Measurements from ENCODE around the gene GAB3. TPM values are rescaled to one million over a fixed set of nuclear protein-coding genes. Genes with fewer than 3 reads are reported as not detected.

GAB3 gene
- total and polyA plus RNA-seq, 2 donors (not counting 3 experiments of a cell fraction or from before 2014, with no cell fraction given), result 6.0 to 6.2 TPM

GRCh38 chrX:154658187-154658586 lies 92.7 kb downstream of the GAB3 start:
- DNase-seq (ENCODE audit: low read depth, low spot score) (no peak), FAIRE-seq (no peak)
- Histone ChIP-seq H3K79me2 (ENCODE audit: control insufficient read depth, insufficient read depth, low read length) (no peaks in the 10 kb centered on the region), H3K36me3 (ENCODE audit: control insufficient read depth in 2 of 2, extremely low read depth in 1 of 2, insufficient read depth in 2 of 2, low read length in 2 of 2) (no peaks in the 10 kb centered on the region), H3K4me1 (ENCODE audit: control insufficient read depth, extremely low read depth, insufficient read depth, low read length) (no peaks in the 10 kb centered on the region), H3K9me3 (replicated peaks; ENCODE audit: control insufficient read depth, insufficient read depth, low read length) (no peaks in the 10 kb centered on the region), H2AFZ (ENCODE audit: low read depth, low read length) (no peak overlapping the region), H3K9me1 (replicated peaks; ENCODE audit: control insufficient read depth, extremely low read depth, insufficient read depth, low read length) (no peaks in the 10 kb centered on the region), H3K4me2 (ENCODE audit: insufficient read depth, low read length) (no peak overlapping the region), H3K27me3 (ENCODE audit: control insufficient read depth in 2 of 2, insufficient read depth in 2 of 2, low read length in 2 of 2) (peaks cover 0 to 1% of the 10 kb centered on the region in 2 experiments), H3K9ac (replicated peaks; ENCODE audit: extremely low read depth, insufficient read depth, low read length) (no peak overlapping the region), H3K27ac (ENCODE audit: insufficient read depth, low read depth, low read length) (no peak overlapping the region), H4K20me1 (replicated peaks; ENCODE audit: control insufficient read depth, extremely low read depth, insufficient read depth, low read length) (no peaks in the 10 kb centered on the region), H3K4me3 (replicated peaks in 1 of 3; ENCODE audit: insufficient read depth in 1 of 3, low read depth in 1 of 3, low read length in 3 of 3) (no peak overlapping the region)
- no TSS peak for BruUV-seq (replicated peaks)
- ChIA-PET CTCF (no interaction called here), POLR2A (no interaction called here)
- TF ChIP-seq GATA2 (IDR thresholded peaks at IDR 0.05; ENCODE audit: insufficient read depth, insufficient read length, low read depth, low read length) (no peak), EZH2 (IDR thresholded peaks at IDR 0.05; ENCODE audit: borderline replicate concordance, low read depth, low read length, severe bottlenecking) (no peak), JUN (IDR thresholded peaks at IDR 0.05; ENCODE audit: borderline replicate concordance, insufficient read depth, insufficient read length, low read depth) (no peak), MYC (IDR thresholded peaks at IDR 0.05; ENCODE audit: low read depth, low read length) (no peak)
- intact Hi-C loops (cut with micrococcal nuclease) (no loop called here), dilution Hi-C loops (cut with MboI; ENCODE audit: extremely low pct_ligation_motif_present, low sequenced_read_pairs) (no loop called here)

GRCh38 chrX:154657226-154657805 lies 93.6 kb downstream of the GAB3 start:
- intact Hi-C loops (cut with micrococcal nuclease), result no loop called here
- ChIA-PET CTCF (no interaction called here), POLR2A (no interaction called here)
- Histone ChIP-seq H3K9me3 (replicated peaks; ENCODE audit: control insufficient read depth, insufficient read depth, low read length) (no peaks in the 10 kb centered on the region), H3K27ac (ENCODE audit: insufficient read depth, low read depth, low read length) (no peak overlapping the region), H3K9ac (replicated peaks; ENCODE audit: extremely low read depth, insufficient read depth, low read length) (no peak overlapping the region), H3K4me1 (ENCODE audit: control insufficient read depth, extremely low read depth, insufficient read depth, low read length) (no peaks in the 10 kb centered on the region), H3K36me3 (ENCODE audit: control insufficient read depth in 2 of 2, extremely low read depth in 1 of 2, insufficient read depth in 2 of 2, low read length in 2 of 2) (no peaks in the 10 kb centered on the region), H2AFZ (ENCODE audit: low read depth, low read length) (no peak overlapping the region), H4K20me1 (replicated peaks; ENCODE audit: control insufficient read depth, extremely low read depth, insufficient read depth, low read length) (no peaks in the 10 kb centered on the region), H3K4me2 (ENCODE audit: insufficient read depth, low read length) (no peak overlapping the region), H3K27me3 (ENCODE audit: control insufficient read depth in 2 of 2, insufficient read depth in 2 of 2, low read length in 2 of 2) (no peaks in the 10 kb centered on the region), H3K79me2 (ENCODE audit: control insufficient read depth, insufficient read depth, low read length) (no peaks in the 10 kb centered on the region), H3K9me1 (replicated peaks; ENCODE audit: control insufficient read depth, extremely low read depth, insufficient read depth, low read length) (no peaks in the 10 kb centered on the region), H3K4me3 (replicated peaks in 1 of 3; ENCODE audit: insufficient read depth in 1 of 3, low read depth in 1 of 3, low read length in 3 of 3) (no peak overlapping the region)
- dilution Hi-C loops (cut with MboI; ENCODE audit: extremely low pct_ligation_motif_present, low sequenced_read_pairs), result no loop called here
- DNase-seq (ENCODE audit: low read depth, low spot score) (no peak), FAIRE-seq (no peak)
- no TSS peak for BruUV-seq (replicated peaks)
- TF ChIP-seq CTCF (IDR thresholded peaks at IDR 0.05; ENCODE audit: extremely low read depth in 1 of 2, insufficient read depth in 1 of 2, low read depth in 1 of 2, low read length in 2 of 2) (no peak), MYC (IDR thresholded peaks at IDR 0.05; ENCODE audit: low read depth, low read length) (no peak), EZH2 (IDR thresholded peaks at IDR 0.05; ENCODE audit: borderline replicate concordance, low read depth, low read length, severe bottlenecking) (no peak), JUN (IDR thresholded peaks at IDR 0.05; ENCODE audit: borderline replicate concordance, insufficient read depth, insufficient read length, low read depth) (no peak), FOS (IDR thresholded peaks at IDR 0.05; ENCODE audit: borderline replicate concordance, insufficient read depth, low read length) (no peak), POLR2AphosphoS5 (IDR thresholded peaks at IDR 0.05; ENCODE audit: insufficient read depth, low read depth, low read length) (no peak), GATA2 (IDR thresholded peaks at IDR 0.05; ENCODE audit: insufficient read depth, insufficient read length, low read depth, low read length) (no peak), POLR2A (IDR thresholded peaks at IDR 0.05; ENCODE audit: low read depth, low read length) (no peak), MAX (IDR thresholded peaks at IDR 0.05; ENCODE audit: insufficient read depth, insufficient read length) (no peak)
